AG04449 (cell line): ENCODE data around the gene SMPX.

Source experiments
- CTCF ChIA-PET: fragments of 350-600 bp; formaldehyde crosslinking; extraction: SDS; loops from one replicate; lab custom pipeline; 2021; ENCODE audit warnings: antibody characterized with exemption; lab: Yijun Ruan, JAX
- POLR2A ChIA-PET: fragments of 400-600, 350-600 bp; formaldehyde crosslinking; extraction: SDS; loops from one replicate; lab custom pipeline; 2020; ENCODE audit warnings: antibody characterized with exemption, inconsistent platforms; lab: Yijun Ruan, JAX
- DNase-seq: peaks from one replicate; pipeline ENCODE4 v3.0.0-alpha.2; 2010; ENCODE audit warnings: low read depth, low spot score
- H3K4me3 ChIP-seq: 2 replicates; pipeline ENCODE4 v1.5.1; 2011; ENCODE audit warnings: low read depth, mild to moderate bottlenecking, control low read depth, low read length
- TF ChIP-seq, protein P1 (sequence below): IDR thresholded peaks from one replicate; pipeline ENCODE4 v1.5.1; 2011; ENCODE audit warnings: mild to moderate bottlenecking, moderate library complexity, low read length, control low read depth, inconsistent platforms; ENCODE audit not compliant: insufficient read depth; ENCODE audit errors: missing control alignments

The SMPX gene

GRCh38 chrX:21717802-21718201, 40.1 kb downstream of the SMPX start:
- CTCF ChIA-PET = no interaction called here
- DNase-seq = no peak
- TF ChIP-seq, protein P1, sequence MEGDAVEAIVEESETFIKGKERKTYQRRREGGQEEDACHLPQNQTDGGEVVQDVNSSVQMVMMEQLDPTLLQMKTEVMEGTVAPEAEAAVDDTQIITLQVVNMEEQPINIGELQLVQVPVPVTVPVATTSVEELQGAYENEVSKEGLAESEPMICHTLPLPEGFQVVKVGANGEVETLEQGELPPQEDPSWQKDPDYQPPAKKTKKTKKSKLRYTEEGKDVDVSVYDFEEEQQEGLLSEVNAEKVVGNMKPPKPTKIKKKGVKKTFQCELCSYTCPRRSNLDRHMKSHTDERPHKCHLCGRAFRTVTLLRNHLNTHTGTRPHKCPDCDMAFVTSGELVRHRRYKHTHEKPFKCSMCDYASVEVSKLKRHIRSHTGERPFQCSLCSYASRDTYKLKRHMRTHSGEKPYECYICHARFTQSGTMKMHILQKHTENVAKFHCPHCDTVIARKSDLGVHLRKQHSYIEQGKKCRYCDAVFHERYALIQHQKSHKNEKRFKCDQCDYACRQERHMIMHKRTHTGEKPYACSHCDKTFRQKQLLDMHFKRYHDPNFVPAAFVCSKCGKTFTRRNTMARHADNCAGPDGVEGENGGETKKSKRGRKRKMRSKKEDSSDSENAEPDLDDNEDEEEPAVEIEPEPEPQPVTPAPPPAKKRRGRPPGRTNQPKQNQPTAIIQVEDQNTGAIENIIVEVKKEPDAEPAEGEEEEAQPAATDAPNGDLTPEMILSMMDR = no peak
- no peak overlapping the region for H3K4me3 ChIP-seq
- POLR2A ChIA-PET = no interaction called here

GRCh38 chrX:21715825-21716224, 42.1 kb downstream of the SMPX start:
- POLR2A ChIA-PET = no interaction called here
- H3K4me3 ChIP-seq = no peak overlapping the region
- CTCF ChIA-PET = no interaction called here
- TF ChIP-seq, protein P1 = no peak
- DNase-seq = no peak

DNA sequence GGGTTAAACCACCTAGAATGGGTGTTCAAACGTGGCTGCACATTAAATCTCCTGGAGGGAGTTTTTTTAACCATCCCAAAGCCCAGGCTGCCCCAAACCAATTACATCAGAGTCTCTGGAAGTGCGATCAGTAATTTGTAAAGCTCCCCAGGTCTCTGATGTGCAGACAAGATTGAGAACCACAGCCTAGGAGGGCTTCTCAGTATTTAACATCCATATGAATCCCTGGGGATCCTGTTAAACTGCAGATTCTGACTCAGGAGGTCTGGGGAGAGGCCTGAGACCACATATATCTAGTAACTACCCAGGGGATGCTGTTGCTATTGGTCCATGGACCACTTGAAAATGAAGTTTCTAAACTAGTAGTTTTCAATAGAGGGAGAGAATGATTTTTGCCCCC, 42.6 kb downstream of the SMPX start:
- no peak overlapping the region for H3K4me3 ChIP-seq
- POLR2A ChIA-PET = no interaction called here
- DNase-seq = no peak
- CTCF ChIA-PET = interaction anchor here (0.9 kb wide), 1 partner anchor 31 kb away, joined by 3 read pairs; no protein-coding TSS in a partner anchor
- TF ChIP-seq, protein P1 = no peak

- DNase-seq = no peak
- TF ChIP-seq, protein P1 = no peak
- H3K4me3 ChIP-seq = no peak overlapping the region
- ChIA-PET POLR2A (no interaction called here), CTCF (no interaction called here)
Measured at GRCh38 chrX:21711848-21712197, 46.1 kb downstream of the SMPX start.

GRCh38 chrX:21711129-21711847, 46.6 kb downstream of the SMPX start:
- DNase-seq = no peak
- ChIA-PET CTCF (interaction anchor here (1.2 kb wide), 1 partner anchor 35 kb away, joined by 3 read pairs; no protein-coding TSS in a partner anchor), POLR2A (no interaction called here)
- no peak overlapping the region for H3K4me3 ChIP-seq
- TF ChIP-seq, protein P1 = no peak

GRCh38 chrX:21708116-21708515, 49.8 kb downstream of the SMPX start:
- no peak for DNase-seq
- ChIA-PET CTCF (interaction anchor here (1.1 to 1.6 kb wide), 2 partner anchors 9 to 17 kb away, joined by 3 to 4 read pairs; no protein-coding TSS in a partner anchor), POLR2A (no interaction called here)
- TF ChIP-seq, protein P1 = no peak
- H3K4me3 ChIP-seq = no peak overlapping the region
